Fibroblast of the aortic adventitia (primary cell): ENCODE results near the gene KCNA5. TPM values are rescaled to one million over a fixed set of nuclear protein-coding genes. Genes with fewer than 3 reads are reported as not detected.

ENCODE experiments used
- DNase-seq: peaks from one replicate; pipeline ENCODE4 v3.0.0-alpha.2; 2010; ENCODE audit warnings: low read depth
- H3K4me3 ChIP-seq: 2 replicates; pipeline ENCODE4 v1.5.1; 2011; ENCODE audit warnings: low read depth, mild to moderate bottlenecking, control low read depth, low read length, moderate library complexity
- total RNA-seq: library from RNA; depleted of rRNA; stranded (reverse); fragments of >200 nt; gene quantifications from 2 replicates; pipeline ENCODE4 v1.2.3, GENCODE V29; 2012; ENCODE audit warnings: low replicate concordance
- TF ChIP-seq, protein P1 (sequence below): IDR thresholded peaks from 2 replicates; pipeline ENCODE4 v1.5.1; 2011; ENCODE audit warnings: mild to moderate bottlenecking, low read length, control low read depth, inconsistent platforms; ENCODE audit not compliant: insufficient read depth

KCNA5 gene
- total RNA-seq, 1 donor: not detected

DNA sequence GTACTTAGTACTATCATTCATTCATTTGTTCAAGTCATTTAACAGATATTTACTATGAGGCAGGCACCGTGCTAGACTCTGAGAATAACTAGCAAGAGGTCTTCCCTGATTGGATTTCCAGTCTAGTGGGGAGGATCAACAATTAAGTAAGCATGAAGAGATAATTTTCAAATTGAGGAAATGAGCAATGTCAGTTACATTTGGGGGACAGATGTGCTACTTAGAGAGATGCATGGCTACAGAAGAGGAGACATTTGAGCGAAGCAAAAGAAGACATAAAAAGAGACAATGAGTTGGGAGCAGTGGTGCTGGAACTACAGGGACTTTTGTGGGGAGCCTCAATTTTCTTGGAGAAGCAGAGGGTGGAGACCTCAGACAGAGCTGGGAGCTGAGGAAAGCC is 7.7 kb downstream of the KCNA5 start:
- TF ChIP-seq, protein P1, sequence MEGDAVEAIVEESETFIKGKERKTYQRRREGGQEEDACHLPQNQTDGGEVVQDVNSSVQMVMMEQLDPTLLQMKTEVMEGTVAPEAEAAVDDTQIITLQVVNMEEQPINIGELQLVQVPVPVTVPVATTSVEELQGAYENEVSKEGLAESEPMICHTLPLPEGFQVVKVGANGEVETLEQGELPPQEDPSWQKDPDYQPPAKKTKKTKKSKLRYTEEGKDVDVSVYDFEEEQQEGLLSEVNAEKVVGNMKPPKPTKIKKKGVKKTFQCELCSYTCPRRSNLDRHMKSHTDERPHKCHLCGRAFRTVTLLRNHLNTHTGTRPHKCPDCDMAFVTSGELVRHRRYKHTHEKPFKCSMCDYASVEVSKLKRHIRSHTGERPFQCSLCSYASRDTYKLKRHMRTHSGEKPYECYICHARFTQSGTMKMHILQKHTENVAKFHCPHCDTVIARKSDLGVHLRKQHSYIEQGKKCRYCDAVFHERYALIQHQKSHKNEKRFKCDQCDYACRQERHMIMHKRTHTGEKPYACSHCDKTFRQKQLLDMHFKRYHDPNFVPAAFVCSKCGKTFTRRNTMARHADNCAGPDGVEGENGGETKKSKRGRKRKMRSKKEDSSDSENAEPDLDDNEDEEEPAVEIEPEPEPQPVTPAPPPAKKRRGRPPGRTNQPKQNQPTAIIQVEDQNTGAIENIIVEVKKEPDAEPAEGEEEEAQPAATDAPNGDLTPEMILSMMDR: no peak
- H3K4me3 ChIP-seq: no peak overlapping the region

DNA sequence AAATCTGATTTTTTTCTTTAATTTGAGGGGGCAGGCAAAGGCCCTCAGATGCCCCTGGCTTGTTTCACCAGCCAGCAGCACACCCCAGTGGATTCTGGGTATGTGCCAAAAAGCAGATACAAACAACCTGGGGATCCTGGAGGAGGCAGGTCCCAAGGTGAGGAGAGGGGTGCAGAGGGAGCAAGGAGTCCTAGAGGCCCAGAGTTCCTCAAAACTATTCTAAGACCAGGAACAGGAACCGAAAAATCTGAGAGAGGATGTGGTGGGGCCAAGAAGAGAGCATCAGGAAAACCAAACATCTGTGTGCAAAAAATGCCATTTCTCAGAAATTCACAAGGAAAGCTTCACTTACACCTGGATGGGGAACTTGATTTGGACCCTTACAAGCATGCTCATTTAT is 8.2 kb downstream of the KCNA5 start:
- TF ChIP-seq, protein P1: no peak
- H3K4me3 ChIP-seq: no peak overlapping the region
- DNase-seq: no peak

More for the DNA sequence above, 7.7 kb downstream of the KCNA5 start:
- no peak for DNase-seq

DNA sequence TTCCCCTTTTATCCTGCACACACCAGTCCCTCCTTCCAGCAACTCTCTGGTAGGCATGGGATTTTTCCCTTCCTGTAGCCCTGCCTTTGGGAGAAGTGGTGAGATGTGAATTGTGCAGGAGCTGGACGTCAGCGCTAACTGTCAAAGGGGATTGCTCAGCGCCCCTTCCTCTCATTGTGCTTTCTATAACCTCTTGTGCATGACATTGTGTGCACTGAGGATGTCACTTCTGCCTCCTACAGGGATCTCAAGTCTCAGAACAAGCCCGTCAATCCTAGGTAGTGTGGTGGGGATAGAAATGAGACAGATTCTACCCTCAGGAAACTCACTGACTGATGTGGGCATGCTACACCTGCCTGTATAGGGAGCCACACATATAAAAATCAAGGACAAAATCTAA is 8.7 kb downstream of the KCNA5 start:
- no peak overlapping the region for H3K4me3 ChIP-seq
- DNase-seq: no peak
- TF ChIP-seq, protein P1: no peak

GRCh38 chr12:5059358-5059757 is 15.7 kb downstream of the KCNA5 start:
- DNase-seq: no peak
- TF ChIP-seq, protein P1: no peak
- H3K4me3 ChIP-seq: no peak overlapping the region

GRCh38 chr12:5060958-5061357 is 17.3 kb downstream of the KCNA5 start:
- TF ChIP-seq, protein P1: no peak
- no peak for DNase-seq
- no peak overlapping the region for H3K4me3 ChIP-seq

GRCh38 chr12:5063149-5063548 is 19.5 kb downstream of the KCNA5 start:
- TF ChIP-seq, protein P1: no peak
- no peak for DNase-seq
- no peak overlapping the region for H3K4me3 ChIP-seq

DNA sequence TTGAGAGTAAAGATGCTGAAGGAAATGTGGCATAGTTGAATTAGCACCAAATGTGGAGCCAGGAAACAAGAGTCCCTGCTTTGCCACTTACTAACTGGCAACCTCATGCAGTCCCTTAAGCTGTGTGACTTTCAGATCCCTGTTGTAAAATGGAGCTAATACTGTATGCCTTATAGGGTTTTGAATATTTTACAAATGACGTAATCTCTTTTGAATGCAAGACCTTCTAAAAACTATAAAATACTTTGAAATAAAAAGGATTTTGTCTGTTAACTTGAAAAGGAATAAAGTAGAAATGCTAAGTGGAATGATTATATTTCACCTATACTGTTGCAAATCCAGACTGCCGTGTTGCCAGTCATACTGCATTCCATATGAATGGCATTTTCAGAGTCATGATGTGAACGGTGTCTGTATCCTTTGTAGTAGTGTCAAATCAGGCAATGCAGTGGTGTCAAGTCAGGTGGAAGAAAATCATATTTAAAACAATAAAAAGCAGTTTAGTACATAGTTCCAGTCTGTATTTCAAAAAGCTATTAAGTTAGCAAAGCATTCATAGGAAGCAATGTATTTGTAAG is 21.3 kb downstream of the KCNA5 start:
- H3K4me3 ChIP-seq: no peak overlapping the region
- DNase-seq: no peak
- TF ChIP-seq, protein P1: no peak
